ENCODE results near the gene GRK3.
"Not testable (repeated sequence)": the region's sequence is repeated elsewhere in the genome, so short reads cannot be mapped to it uniquely, and the experiment has no call there.

GRK3 gene

DNA sequence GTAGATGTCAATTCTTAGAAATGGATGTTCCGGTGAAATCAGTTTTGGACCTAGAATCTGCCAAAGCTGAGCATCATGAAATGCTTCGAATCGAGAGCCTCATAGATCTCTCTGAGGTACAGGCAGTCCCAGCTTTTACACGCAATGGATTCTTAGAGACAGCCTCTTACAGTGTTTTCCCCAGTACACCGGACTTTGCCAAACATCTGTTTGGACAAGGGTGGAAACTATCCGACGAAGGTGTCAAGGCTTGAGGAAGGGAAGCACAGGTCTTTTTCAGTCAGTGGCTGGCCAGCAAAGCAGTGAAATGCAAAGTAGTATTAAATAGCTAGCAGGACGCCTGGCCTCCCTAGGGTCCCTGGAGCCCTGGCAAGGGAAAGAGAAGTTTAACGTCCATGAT lies 4.9 kb downstream of the GRK3 start:
- Mint-ChIP-seq H3K36me3 (ENCODE audit: insufficient read depth) (no peaks in the 10 kb centered on the region), H3K27me3 (peaks cover 53 to 58% of the 10 kb centered on the region in 2 donors), H3K4me1 (ENCODE audit: low read depth in 2 of 2) (peaks cover 5 to 7% of the 10 kb centered on the region in 2 donors), H3K4me3 (no peak overlapping the region), H3K27ac (no peak overlapping the region), H3K9me3 (no peaks in the 10 kb centered on the region)
- DNase-seq = no peak
- ATAC-seq (replicated peaks) = no peak

DNA sequence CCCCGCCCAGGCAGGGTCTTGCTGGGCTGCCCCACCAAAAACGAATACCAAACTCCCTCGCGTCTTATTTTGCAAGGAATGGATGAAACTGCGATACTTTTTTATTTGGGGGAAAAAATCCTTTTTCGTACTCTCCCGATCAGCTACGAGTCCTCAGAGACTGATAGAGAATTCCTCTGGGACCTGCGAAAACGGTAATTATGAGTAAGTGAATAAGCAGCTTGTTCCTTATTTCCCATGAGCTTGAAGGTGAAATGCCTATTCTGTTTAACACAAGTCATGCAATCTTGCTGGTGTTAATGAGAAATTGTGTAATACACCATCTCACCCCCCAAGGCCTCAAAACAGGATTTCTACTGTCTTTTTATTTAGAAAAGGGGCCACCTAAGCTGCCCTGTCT lies 5.5 kb downstream of the GRK3 start:
- no peak overlapping the region for H3K4me3 Mint-ChIP-seq
- H3K4me1 Mint-ChIP-seq (ENCODE audit: low read depth in 2 of 2) = peaks cover 5 to 6% of the 10 kb centered on the region in 2 donors

DNA sequence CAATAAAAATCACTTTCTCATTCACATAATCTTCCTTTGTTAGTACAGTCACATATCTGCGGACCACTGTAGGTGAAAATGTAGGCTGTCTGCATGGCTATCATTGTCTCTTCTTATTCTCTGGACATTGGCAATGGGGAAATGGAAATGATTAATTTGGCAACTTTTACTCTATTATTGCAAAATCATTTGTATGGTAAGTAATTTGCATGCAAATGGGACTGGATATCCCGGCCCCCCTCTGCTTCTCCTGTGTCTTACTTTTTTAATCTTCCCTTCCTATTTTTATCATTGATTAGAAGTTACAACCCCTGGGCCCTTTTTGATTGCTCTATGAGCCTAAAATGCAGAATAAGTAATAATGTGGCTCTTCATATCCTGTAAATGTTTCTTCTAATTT lies 6.0 kb downstream of the GRK3 start:
- H3K4me3 Mint-ChIP-seq = no peak overlapping the region
- no peak overlapping the region for H3K27ac Mint-ChIP-seq
- no peak for DNase-seq
- ATAC-seq (replicated peaks) = no peak
- H3K9me3 Mint-ChIP-seq = no peaks in the 10 kb centered on the region
- H3K4me1 Mint-ChIP-seq (ENCODE audit: low read depth in 2 of 2) = peaks cover 2 to 3% of the 10 kb centered on the region in 2 donors
- peaks cover 46 to 61% of the 10 kb centered on the region in 2 donors for H3K27me3 Mint-ChIP-seq
- H3K36me3 Mint-ChIP-seq (ENCODE audit: insufficient read depth) = no peaks in the 10 kb centered on the region

More for the DNA sequence above, 5.5 kb downstream of the GRK3 start:
- no peaks in the 10 kb centered on the region for H3K36me3 Mint-ChIP-seq (ENCODE audit: insufficient read depth)
- no peaks in the 10 kb centered on the region for H3K9me3 Mint-ChIP-seq
- peaks cover 51 to 64% of the 10 kb centered on the region in 2 donors for H3K27me3 Mint-ChIP-seq
- H3K27ac Mint-ChIP-seq = no peak overlapping the region
- ATAC-seq (replicated peaks) (no peak), DNase-seq (no peak)

DNA sequence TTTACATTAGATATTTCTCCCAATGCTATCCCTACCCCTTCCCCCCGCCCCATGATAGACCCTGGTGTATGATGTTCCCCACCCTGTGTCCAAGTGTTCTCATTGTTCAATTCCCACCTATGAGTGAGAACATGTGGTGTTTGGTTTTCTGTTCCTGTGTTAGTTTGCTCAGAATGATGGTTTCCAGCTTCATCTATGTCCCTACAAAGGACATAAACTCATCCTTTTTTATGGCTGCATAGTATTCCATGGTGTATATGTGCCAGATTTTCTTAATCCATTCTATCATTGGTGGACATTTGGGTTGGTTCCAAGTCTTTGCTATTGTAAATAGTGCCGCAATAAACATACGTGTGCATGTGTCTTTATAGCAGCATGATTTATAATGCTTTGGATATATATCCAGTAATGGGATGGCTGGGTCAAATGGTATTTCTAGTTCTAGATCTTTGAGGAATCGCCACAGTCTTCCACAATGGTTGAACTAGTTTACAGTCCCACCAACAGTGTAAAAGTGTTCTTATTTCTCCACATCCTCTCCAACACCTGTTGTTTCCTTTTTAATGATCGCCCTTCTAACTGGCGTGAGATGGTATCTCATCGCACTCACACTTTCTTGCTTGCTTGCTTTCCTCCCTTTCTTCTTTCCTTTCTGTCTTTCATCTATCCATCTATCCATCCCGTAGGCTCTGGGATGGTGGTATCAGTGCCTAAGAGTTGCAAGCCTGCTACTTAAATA lies 7.7 kb downstream of the GRK3 start:
- not testable (repeated sequence) for DNase-seq; H3K4me3 Mint-ChIP-seq; H3K36me3 Mint-ChIP-seq (ENCODE audit: insufficient read depth); ATAC-seq (replicated peaks); H3K27ac Mint-ChIP-seq; H3K4me1 Mint-ChIP-seq (ENCODE audit: low read depth in 2 of 2); H3K9me3 Mint-ChIP-seq
- H3K27me3 Mint-ChIP-seq = peaks cover 37 to 51% of the 10 kb centered on the region in 2 donors

DNA sequence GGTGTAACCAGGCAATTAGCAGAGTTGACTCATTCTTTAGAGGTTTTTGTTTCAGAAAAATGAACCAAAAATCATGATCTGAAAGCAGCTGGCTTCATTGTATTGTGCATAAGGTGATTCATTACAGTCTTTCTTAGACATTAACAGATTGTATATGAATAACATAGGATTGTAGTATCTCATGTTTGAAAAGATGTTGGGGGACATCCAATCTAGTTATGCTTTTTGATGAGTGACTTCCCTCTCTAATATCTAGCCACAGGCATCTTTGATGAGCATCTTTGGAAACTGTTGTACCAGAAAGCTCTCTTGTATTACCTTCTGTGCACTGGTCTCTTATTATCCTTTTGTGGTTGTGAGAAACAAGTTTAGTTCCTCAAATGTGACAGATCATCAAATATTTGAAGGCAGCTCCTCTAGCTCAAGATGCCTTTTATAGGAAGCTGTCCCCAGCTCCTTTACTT lies 8.3 kb downstream of the GRK3 start:
- Mint-ChIP-seq H3K27me3 (peaks cover 37 to 51% of the 10 kb centered on the region in 2 donors), H3K36me3 (ENCODE audit: insufficient read depth) (no peaks in the 10 kb centered on the region), H3K27ac (no peak overlapping the region), H3K4me3 (no peak overlapping the region), H3K4me1 (ENCODE audit: low read depth in 2 of 2) (no peaks in the 10 kb centered on the region), H3K9me3 (no peaks in the 10 kb centered on the region)
- ATAC-seq (replicated peaks) (no peak), DNase-seq (no peak)

DNA sequence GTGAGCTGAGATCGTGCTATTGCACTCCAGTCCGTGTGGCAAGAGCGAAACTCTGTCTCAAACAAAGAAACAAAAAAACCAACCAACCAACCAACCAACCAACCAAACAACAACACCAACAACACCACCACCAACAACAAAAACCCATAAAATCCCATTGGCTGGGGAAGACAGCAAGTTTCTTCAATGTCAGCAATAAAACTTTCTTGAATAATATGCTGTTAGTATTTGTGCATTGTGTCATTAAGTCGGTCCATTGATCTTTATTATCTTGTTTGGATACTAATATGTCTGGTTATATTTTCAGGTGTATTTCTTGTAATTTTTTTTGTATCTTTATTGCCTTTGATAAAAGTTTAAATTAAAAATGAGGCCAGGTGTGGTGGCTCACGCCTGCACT lies 9.4 kb downstream of the GRK3 start:
- ATAC-seq (replicated peaks) (no peak), DNase-seq (no peak)
- Mint-ChIP-seq H3K4me3 (no peak overlapping the region), H3K4me1 (ENCODE audit: low read depth in 2 of 2) (no peaks in the 10 kb centered on the region), H3K36me3 (ENCODE audit: insufficient read depth) (peaks cover 4% of the 10 kb centered on the region), H3K27me3 (peaks cover 44 to 55% of the 10 kb centered on the region in 2 donors), H3K9me3 (no peaks in the 10 kb centered on the region), H3K27ac (no peak overlapping the region)

DNA sequence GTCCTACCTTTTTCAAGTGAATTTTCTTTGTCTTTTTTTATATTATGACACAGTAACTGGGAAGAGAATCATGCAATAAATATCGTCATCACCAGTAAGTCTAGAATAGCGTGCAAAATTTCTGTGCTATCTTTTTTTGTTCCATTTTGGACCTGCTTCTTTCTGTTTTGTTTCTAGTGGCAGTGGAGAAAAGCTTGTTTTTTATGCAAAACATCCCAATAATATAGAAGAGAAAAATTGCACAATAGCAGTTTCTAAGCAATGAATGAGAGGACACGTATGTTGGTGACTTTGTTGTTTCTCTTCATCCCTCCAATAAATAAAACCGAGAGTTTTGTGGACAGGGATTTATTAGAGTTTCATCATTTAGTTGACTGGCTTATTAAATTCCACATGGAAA lies 10.3 kb downstream of the GRK3 start:
- ATAC-seq (replicated peaks) (no peak), DNase-seq (no peak)
- Mint-ChIP-seq H3K36me3 (ENCODE audit: insufficient read depth) (peaks cover 4% of the 10 kb centered on the region), H3K4me3 (no peak overlapping the region), H3K4me1 (ENCODE audit: low read depth in 2 of 2) (no peaks in the 10 kb centered on the region), H3K9me3 (no peaks in the 10 kb centered on the region), H3K27me3 (peaks cover 35 to 47% of the 10 kb centered on the region in 2 donors), H3K27ac (no peak overlapping the region)

DNA sequence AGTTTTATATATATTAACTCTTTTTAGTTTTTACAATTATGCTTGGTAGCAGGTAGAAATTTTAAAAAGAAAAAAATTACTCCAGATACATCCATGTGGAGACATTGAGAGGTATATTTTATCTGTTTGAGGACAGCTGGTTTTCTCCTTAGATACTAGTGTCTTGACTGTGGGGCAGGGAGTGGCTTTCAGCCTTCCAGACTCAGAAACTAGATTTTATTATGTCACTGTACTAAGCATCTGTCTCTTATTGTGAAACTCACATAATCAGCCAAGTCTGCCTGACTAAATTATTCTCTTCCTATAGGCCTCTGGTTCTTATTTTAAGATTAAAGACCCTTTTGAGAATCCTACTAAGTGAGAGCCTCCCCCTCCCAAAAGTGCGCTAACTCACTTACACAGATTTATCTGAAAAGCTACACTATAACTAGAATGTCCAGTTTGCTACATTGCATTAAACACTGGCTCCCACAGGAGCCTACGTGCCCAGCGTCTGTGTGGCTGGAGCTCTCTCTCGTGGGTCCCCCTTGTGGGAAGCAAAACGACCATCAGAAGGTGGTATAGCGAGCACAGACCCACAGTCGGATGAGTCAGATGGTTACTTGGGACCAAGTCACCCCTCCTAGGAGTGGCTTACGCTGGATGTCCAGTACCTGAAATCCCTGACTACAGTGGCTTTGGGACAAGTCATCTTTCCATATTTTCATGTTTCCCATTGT lies 11.4 kb downstream of the GRK3 start:
- H3K4me1 Mint-ChIP-seq (ENCODE audit: low read depth in 2 of 2); DNase-seq; H3K4me3 Mint-ChIP-seq; H3K27ac Mint-ChIP-seq; H3K9me3 Mint-ChIP-seq; ATAC-seq (replicated peaks); H3K36me3 Mint-ChIP-seq (ENCODE audit: insufficient read depth): not testable (repeated sequence)
- peaks cover 28 to 38% of the 10 kb centered on the region in 2 donors for H3K27me3 Mint-ChIP-seq

DNA sequence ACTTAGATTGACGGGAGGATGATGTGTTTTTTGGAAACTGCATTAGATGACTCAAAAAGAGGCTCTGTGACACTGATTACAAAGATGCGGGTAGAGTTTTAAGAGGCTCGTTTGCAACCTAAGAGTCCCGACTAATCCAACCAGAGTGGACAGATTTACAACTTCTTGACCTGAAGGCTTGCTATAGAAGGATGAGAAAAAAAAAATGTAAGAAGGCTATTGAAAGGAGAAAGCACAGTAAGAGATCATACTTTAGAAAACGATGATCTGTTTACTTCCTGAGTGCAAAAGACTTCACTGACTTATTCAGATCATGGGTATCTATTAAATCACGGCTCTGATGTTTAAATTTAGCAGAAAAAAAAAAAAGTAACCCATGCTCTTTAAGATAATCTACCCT lies 17.0 kb downstream of the GRK3 start:
- not testable (repeated sequence) for H3K9me3 Mint-ChIP-seq; H3K27me3 Mint-ChIP-seq; H3K36me3 Mint-ChIP-seq (ENCODE audit: insufficient read depth); H3K4me3 Mint-ChIP-seq; ATAC-seq (replicated peaks); H3K4me1 Mint-ChIP-seq (ENCODE audit: low read depth in 2 of 2); DNase-seq; H3K27ac Mint-ChIP-seq

DNA sequence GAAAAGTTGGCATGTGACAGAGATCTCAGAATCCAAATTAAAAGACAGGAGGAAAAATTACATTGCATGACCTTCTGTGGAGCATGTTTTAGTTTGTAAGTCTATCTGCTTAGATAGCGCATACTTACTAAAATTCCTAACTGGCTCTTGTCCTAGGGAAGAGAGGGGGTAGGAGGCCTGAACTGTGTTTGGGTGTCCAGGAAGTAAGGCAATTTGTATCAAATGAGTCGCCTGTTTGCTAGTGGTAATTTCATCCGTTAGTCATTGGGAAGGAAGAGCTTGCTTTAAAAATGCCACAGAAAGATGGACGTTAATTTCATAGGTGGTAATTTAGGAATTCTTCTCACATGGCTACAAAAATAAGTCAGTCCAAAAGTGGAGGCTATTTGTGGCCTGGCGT lies 18.5 kb downstream of the GRK3 start:
- Mint-ChIP-seq H3K9me3 (no peaks in the 10 kb centered on the region), H3K4me3 (no peak overlapping the region), H3K36me3 (ENCODE audit: insufficient read depth) (peaks cover 4% of the 10 kb centered on the region), H3K27ac (no peak overlapping the region), H3K27me3 (peaks cover 6 to 9% of the 10 kb centered on the region in 2 donors), H3K4me1 (ENCODE audit: low read depth in 2 of 2) (no peaks in the 10 kb centered on the region)
- no peak for DNase-seq
- no peak for ATAC-seq (replicated peaks)

DNA sequence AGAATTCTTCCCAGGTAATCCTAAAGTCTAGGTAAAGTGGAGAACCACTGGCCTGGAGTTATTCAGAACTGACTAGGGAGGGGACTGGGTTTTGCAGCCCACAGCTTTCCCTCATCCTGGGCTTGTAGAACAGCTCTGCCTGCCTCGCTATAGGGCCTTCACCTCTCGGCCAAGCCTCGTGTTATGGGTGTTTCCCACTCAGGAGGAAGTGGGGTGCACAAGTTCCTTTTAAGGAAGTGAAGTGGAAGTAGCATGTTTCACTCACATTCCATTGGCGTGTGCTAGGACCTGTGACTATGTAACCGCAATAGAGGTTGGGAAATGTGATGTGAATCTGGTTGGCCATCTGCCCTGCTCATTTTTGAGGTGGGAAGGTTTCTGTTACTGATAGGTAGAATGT lies 20.5 kb downstream of the GRK3 start:
- not testable (repeated sequence) for H3K36me3 Mint-ChIP-seq (ENCODE audit: insufficient read depth); H3K27ac Mint-ChIP-seq; ATAC-seq (replicated peaks); H3K27me3 Mint-ChIP-seq; H3K9me3 Mint-ChIP-seq; H3K4me3 Mint-ChIP-seq; H3K4me1 Mint-ChIP-seq (ENCODE audit: low read depth in 2 of 2); DNase-seq

DNA sequence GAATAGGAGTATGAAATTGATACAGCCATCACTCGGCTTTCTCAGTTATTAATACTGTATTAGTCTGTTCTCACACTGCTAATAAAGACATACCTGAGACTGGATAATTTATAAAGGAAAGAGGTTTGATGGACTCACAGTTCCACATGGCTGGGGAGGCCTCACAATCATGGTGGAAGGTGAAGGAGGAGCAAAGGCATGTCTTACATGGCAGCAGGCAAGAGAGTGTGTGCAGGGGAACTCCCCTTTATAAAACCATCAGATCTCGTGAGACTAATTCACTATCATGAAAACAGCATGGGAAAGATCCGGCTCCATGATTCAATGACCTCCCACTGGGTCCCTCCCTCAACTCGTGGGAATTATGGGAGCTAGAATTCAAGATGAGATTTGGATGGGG lies 25.2 kb downstream of the GRK3 start:
- DNase-seq; H3K4me1 Mint-ChIP-seq (ENCODE audit: low read depth in 2 of 2); H3K9me3 Mint-ChIP-seq; H3K36me3 Mint-ChIP-seq (ENCODE audit: insufficient read depth); ATAC-seq (replicated peaks); H3K4me3 Mint-ChIP-seq: not testable (repeated sequence)
- peaks cover 6 to 12% of the 10 kb centered on the region in 2 donors for H3K27me3 Mint-ChIP-seq
- peak overlapping the region in 1 of 2 donors; percentile 46 for H3K27ac Mint-ChIP-seq

DNA sequence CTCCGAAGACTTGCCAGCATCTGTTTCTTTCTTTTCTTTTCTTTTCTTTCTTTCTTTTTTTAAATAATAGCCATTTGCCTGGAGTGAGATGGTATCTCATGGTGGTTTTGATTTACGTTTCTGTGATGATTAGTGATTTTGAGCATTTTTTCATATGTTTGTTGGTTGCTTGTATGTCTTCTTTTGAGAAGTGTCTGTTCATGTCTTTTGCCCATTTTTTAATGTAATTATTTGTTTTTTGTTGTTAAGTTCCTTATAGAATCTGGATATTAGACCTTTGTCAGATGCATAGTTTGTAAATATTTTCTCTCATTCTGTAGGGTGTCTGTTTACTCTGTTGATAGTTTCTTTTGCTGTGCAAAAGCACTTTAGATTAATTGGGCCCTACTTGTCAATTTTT lies 28.8 kb downstream of the GRK3 start:
- H3K4me3 Mint-ChIP-seq; H3K9me3 Mint-ChIP-seq; H3K27ac Mint-ChIP-seq; H3K36me3 Mint-ChIP-seq (ENCODE audit: insufficient read depth); H3K4me1 Mint-ChIP-seq (ENCODE audit: low read depth in 2 of 2); DNase-seq; ATAC-seq (replicated peaks): not testable (repeated sequence)
- H3K27me3 Mint-ChIP-seq = peaks cover 12 to 13% of the 10 kb centered on the region in 2 donors

DNA sequence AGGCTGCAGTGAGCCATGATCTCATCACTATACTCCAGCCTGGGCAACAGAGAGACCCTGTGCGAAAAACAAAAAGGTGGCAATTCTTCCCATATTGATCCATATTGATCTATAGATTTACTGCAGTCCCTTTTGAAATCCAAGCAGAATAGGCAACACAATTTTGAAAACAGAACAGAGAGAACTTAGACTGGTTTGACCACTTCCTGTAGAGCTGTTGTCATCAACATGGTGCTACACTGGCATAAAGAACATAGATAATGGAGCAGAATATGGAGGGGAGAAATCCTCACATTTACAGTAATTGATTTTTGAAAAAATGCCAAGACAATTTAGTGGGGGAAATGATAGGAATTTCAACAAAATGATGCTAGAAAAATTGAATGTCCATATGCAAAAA lies 34.1 kb downstream of the GRK3 start:
- ATAC-seq (replicated peaks) = no peak
- DNase-seq = no peak
- H3K27ac Mint-ChIP-seq = no peak overlapping the region
- peaks cover 0 to 1% of the 10 kb centered on the region in 2 donors for H3K9me3 Mint-ChIP-seq
- peaks cover 3 to 10% of the 10 kb centered on the region in 2 donors for H3K4me1 Mint-ChIP-seq (ENCODE audit: low read depth in 2 of 2)
- peaks cover 4 to 13% of the 10 kb centered on the region in 2 donors for H3K27me3 Mint-ChIP-seq
- H3K36me3 Mint-ChIP-seq (ENCODE audit: insufficient read depth) = no peaks in the 10 kb centered on the region
- H3K4me3 Mint-ChIP-seq = no peak overlapping the region

Data from effector memory CD8-positive, alpha-beta T cell (primary cell).